NCI-H1092 treated with DMSO at 0.1 percent for 48 hours (cell line): ENCODE results near the gene HSPB7.
A peak's percentile ranks its signal among the peaks of the same experiment; 100 is the strongest.
"Not testable (repeated sequence)": the region's sequence is repeated elsewhere in the genome, so short reads cannot be mapped to it uniquely, and the experiment has no call there.

Experiments
- DNase-seq: peaks from one replicate; lab custom pipeline; 2025; lab: John Stamatoyannopoulos, UW

The HSPB7 gene

DNA sequence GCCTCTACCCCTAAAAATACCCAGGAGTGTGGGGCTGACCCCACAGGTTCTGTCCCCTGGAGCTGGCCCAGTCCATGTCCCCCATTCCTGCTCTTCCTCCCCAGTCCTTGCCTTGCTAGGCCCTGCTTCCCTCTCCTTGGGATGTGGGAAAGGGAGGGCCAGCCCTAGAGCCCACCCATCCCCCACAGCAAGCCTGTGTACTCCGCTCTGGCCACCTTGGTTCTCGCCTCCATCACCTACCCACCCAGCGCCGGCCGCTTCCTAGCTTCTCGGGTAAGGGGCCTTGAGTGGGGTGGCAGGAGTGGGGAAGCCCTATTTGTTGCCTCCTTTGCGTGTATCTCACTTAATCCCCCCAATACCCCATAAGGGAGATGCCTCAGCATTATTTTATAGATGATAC lies 32.5 kb upstream of the HSPB7 start:
- no peak for DNase-seq

- DNase-seq = peak; percentile 15
Measured at GRCh38 chr1:16048573-16049189, 30.8 kb upstream of the HSPB7 start.

DNA sequence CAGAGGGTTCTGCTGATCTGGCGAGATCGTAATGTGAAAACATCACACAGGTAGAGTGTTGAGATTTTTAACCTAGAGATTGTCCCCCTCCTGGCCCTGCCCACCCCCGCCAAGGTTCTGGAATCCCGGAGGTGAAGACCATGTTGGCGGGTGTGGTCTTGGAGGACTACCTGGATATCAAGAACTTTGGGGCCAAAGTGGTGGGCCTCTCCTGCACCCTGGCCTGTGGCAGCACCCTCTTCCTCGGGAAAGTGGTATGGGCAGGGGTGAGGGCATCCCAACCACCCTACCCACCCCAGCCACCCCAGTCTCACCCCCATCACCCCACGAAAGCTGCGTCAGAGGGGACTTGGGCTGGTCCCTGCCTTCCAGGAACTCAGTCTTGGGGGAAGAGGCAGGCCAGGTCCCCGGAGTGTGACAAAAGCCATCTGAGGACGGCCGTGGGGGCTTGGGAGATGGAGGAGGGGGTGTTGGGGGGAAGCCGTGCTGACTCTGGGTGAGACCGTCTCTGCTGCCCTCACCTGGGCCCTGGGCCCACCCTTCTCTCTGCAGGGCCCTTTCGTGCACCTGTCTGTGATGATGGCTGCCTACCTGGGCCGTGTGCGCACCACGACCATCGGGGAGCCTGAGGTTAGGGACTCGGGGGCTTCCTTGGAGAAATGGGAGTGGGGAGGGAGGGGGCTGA lies 30.1 kb upstream of the HSPB7 start:
- no peak for DNase-seq

DNA sequence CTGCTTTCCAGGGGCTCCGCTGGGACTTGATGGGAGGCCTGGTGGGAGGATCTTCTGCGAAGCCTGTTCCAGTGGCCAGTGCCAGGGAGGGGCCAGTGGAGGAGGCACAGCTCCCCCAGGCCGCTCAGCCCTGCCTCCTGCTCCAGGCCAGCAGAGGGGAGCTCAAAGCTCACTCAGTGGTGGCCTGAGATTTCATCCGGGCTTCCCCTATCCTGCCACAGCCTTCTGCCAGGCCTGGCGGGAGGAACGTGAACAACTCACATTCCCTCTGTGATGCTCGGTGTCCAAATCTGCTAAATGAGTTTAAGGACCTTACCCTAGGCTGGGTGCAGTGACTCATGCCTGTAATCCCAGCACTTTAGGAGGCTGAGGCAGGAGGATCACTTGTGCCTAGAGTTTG lies 29.0 kb upstream of the HSPB7 start:
- DNase-seq = no peak

GRCh38 chr1:16043950-16044349 lies 26.1 kb upstream of the HSPB7 start:
- no peak for DNase-seq

- no peak for DNase-seq
Measured at GRCh38 chr1:16043521-16043920, 25.7 kb upstream of the HSPB7 start, which contains the start of gene CLCNKB. CLCNKB (plus strand) TSS chr1:16043782; CDS start chr1:16044493, 711 bp downstream.

GRCh38 chr1:16042654-16043053 lies 24.8 kb upstream of the HSPB7 start:
- DNase-seq = not testable (repeated sequence)

DNA sequence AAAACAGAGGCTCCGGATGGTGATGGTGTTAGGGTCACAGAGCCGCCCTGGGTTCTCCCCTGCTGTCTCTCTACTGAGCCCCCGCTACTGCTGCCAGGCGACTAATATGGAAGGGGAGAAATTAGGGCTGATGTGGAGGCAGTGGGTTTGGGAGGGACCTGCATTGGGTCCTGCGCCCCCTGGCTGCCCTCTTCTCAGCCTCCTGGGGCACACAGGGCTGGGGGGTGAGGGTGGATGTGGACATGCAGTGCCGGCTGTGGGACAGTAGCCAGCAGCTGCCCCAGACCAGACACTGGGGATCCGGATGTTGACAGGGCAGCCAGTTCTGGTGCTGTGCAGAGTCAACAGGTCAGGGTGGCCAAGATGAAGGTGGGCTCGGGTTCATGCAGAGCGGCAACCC lies 24.3 kb upstream of the HSPB7 start:
- no peak for DNase-seq

GRCh38 chr1:16041200-16041599 lies 23.4 kb upstream of the HSPB7 start:
- DNase-seq = no peak

GRCh38 chr1:16039871-16040270 lies 22.0 kb upstream of the HSPB7 start:
- DNase-seq = not testable (repeated sequence)

DNA sequence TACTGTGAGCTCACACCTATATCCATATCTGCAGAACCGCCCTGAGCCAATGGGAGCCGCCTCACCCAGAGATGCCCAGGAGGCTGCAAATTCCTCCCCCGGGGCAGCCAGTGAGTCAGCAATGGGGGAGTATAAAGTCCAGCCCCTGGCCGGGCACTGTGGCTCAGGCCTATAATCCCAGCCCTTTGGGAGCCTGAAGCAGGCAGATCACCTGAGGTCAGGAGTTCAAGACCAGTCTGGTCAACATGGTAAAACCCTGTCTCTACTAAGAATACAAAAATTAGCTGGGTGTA lies 20.7 kb upstream of the HSPB7 start:
- DNase-seq = no peak

DNA sequence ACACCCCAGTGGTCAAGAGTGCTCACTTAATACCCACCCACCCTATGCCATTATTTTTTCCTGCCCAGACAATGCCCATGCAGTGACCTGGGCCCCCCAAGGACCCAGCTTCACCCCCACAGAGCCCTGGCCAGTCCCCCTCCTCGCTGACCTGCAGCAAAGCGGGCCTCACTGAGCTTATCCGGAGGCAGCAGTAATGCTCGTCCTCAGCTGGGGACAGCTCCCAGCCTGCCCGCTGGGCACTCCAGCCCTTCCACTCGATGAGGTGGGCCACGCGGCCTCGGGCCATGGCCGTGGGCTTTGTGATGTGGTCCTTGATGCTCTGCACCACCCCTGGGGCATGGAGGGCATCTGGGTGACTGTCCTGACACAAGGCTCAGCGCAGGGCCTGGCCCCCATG lies 18.6 kb upstream of the HSPB7 start:
- not testable (repeated sequence) for DNase-seq

DNA sequence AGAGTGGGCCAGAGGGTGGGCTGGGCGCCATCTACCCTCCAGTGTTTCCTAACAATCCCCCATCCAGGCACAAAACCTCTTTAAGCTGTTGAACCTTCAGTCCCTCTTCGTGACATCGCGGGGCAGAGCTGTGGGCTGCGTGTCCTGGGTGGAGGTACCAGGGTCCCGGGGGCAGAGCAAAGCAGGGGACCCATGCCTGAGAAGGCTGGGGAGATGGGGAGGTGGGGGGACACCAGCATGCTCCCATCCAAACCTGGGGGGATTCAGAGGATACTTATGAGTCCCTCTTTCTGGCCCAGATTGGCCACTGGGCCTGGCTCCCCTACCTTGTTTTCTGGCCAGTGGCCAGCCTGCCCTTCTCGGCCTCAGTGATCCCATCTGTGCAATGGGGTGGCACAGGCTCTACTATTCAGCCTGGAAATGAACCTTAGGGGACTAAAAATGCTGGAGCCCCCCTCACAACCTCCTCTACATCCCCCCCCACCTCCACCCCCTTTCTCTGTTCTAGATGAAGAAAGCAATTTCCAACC lies 15.3 kb upstream of the HSPB7 start:
- not testable (repeated sequence) for DNase-seq

DNA sequence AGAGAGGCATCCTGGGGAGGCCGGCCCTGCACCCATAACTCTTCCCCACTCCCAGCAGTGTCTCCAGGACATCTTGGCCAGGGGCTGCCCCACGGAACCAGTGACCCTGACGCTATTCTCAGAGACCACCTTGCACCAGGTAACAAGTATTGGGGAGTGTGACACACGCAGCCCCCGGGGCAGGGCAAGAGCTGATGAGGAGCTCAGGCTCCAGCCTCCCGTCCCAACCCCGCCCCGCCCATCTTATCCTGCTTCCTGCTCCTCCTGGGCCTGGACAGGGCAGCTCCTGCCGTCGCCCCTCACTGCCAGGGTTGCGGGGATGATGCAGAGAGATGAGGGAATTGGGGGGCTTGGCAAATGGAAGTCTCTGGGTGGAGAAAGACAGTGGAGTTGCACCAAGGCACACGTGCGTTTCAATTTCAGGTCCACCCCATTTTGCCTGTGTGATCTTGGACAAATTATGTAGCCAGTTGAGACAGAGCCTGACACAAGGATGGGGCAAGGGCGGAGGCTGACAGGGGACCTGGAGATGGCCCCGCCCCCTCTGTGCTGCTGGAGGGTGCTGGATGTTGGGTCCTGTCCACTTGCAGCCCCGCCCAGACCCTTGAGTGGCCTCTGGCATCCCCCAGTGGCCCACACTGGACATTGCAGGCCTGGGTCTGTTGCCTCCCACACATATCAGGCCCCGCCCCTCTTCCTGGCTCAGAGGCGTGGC lies 14.7 kb upstream of the HSPB7 start:
- peak; percentile 82 for DNase-seq

DNA sequence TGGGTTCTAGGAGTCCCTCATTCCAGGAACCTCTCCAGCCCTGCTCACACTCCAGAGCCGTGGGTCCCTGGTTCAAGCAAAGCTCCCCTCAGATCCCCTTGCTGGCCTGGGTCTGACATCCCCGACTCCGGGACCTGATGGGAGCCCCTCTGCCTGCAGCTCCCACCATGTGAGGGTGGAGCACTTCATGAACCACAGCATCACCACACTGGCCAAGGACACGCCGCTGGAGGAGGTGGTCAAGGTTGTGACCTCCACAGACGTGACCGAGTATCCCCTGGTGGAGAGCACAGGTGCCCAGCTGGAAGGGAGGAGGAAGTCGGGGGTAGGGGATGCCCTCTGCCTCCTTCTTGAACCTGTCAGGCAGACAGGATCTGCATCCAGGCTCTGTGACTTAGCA lies 13.7 kb upstream of the HSPB7 start:
- DNase-seq = no peak

DNA sequence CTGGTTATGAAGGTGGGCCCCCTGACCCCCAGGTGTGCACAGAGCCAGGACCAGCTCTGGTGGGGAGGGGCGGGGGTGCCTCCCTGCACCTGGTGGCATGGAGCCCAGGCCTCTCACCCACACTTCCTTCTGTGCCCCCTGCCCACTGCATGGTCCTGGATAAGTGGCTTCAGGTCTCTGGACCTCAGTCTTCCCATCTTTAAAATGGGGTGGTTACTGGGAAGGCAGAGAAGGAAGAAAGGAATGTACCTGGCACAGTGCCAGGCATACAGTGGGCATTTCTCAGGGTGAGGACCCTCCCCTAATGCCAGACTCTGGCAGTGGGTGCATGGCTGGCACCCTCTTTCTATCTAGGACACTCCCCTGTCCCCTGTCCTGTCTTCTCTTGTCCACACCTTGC lies 11.4 kb upstream of the HSPB7 start:
- DNase-seq = no peak

DNA sequence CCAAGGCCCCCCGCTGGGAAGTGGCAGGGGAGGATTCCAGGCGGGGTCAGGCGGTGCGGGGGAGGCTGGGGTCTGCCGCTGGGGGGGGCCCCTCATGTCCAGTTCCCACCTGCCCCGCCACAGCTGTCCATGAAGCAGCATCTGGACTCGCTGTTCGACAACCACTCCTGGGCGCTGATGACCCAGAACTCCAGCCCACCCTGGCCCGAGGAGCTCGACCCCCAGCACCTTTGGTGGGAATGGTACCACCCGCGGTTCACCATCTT lies 11.1 kb upstream of the HSPB7 start:
- DNase-seq = not testable (repeated sequence)

- no peak for DNase-seq
Measured at GRCh38 chr1:16028237-16029002, 10.6 kb upstream of the HSPB7 start.

DNA sequence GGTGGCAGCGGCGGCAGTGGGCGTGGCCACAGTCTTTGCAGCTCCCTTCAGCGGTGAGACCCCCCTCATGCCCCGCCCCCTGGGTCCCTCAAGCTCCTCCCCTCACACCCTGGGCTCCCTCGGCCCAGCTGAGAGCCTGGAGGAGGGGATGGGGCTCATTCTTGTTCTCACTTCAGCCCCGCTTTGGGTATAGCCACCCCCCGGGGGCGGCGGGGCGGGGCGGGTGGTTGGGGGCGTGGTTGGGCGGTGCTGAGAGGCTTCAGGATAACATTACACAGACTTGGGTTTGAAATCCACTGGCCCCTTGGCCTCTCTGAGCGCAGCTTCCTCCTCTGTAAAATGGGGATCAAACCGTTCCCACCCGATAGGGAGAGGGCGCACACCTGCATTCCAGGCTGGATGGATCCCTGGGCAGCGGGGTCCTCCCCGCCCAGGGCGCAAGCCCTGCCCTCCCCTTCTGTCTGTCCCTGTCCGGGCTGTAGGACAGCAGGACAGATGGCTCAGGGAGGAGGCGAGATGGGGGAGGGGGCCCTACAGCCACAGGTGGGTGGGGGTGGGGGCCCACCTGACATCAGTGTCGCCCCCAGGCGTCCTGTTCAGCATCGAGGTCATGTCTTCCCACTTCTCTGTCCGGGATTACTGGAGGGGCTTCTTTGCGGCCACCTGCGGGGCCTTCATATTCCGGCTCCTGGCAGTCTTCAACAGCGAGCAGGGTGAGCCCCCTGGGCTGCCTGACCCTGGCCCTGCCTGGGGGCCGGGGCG lies 9.1 kb upstream of the HSPB7 start:
- DNase-seq = no peak

GRCh38 chr1:16026302-16026701 lies 8.5 kb upstream of the HSPB7 start:
- DNase-seq = not testable (repeated sequence)

- DNase-seq = no peak
Measured at GRCh38 chr1:16023050-16023653, 5.3 kb upstream of the HSPB7 start.

- DNase-seq = no peak
Measured at GRCh38 chr1:16022393-16022792, 4.5 kb upstream of the HSPB7 start.
